Endothelial cell (in vitro differentiated cells): Measurements from ENCODE around the gene UPP1. TPM values are rescaled to one million over a fixed set of nuclear protein-coding genes. Genes with fewer than 3 reads are reported as not detected.

Experiments
- DNase-seq: peaks from one replicate; pipeline ENCODE4 v3.0.0; 2021; ENCODE audit warnings: low spot score
- H3K27ac Mint-ChIP-seq: one replicate; pipeline ENCODE4 v1.8.0; 2021; ENCODE audit warnings: mixed read lengths, inconsistent platforms; ENCODE audit not compliant: unreplicated experiment
- H3K27me3 Mint-ChIP-seq: one replicate; pipeline ENCODE4 v1.8.0; 2021; ENCODE audit warnings: mild to moderate bottlenecking, moderate library complexity, mixed read lengths, inconsistent platforms; ENCODE audit not compliant: unreplicated experiment
- H3K36me3 Mint-ChIP-seq: one replicate; pipeline ENCODE4 v1.8.0; 2021; ENCODE audit warnings: mild to moderate bottlenecking, low read depth, mixed read lengths, inconsistent platforms; ENCODE audit not compliant: unreplicated experiment
- H3K4me1 Mint-ChIP-seq: one replicate; pipeline ENCODE4 v1.8.0; 2021; ENCODE audit warnings: mild to moderate bottlenecking, mixed read lengths, inconsistent platforms; ENCODE audit not compliant: unreplicated experiment
- H3K4me3 Mint-ChIP-seq: one replicate; pipeline ENCODE4 v1.8.0; 2021; ENCODE audit warnings: mild to moderate bottlenecking, mixed read lengths, inconsistent platforms; ENCODE audit not compliant: unreplicated experiment
- H3K9me3 Mint-ChIP-seq: one replicate; pipeline ENCODE4 v1.8.0; 2021; ENCODE audit warnings: mixed read lengths, inconsistent platforms; ENCODE audit not compliant: unreplicated experiment
- total RNA-seq: library from RNA; stranded (reverse); fragmentation: NEBNext Ultra II Directional; extraction: Animal tissue kit (Norgen Biotek cat#: 25700); gene quantifications from one replicate; pipeline ENCODE4 v1.2.1, GENCODE V29; 2021; ENCODE audit not compliant: unreplicated experiment
- TF ChIP-seq, protein P1 (sequence below): fragments of 200-600 bp; sonication (generic); IDR thresholded peaks from one replicate; pipeline ENCODE4 v1.5.0; 2021; ENCODE audit warnings: antibody characterized with exemption; ENCODE audit not compliant: unreplicated experiment

UPP1 gene
- total RNA-seq, 1 donor from 2014 or later, result 77.4 TPM

DNA sequence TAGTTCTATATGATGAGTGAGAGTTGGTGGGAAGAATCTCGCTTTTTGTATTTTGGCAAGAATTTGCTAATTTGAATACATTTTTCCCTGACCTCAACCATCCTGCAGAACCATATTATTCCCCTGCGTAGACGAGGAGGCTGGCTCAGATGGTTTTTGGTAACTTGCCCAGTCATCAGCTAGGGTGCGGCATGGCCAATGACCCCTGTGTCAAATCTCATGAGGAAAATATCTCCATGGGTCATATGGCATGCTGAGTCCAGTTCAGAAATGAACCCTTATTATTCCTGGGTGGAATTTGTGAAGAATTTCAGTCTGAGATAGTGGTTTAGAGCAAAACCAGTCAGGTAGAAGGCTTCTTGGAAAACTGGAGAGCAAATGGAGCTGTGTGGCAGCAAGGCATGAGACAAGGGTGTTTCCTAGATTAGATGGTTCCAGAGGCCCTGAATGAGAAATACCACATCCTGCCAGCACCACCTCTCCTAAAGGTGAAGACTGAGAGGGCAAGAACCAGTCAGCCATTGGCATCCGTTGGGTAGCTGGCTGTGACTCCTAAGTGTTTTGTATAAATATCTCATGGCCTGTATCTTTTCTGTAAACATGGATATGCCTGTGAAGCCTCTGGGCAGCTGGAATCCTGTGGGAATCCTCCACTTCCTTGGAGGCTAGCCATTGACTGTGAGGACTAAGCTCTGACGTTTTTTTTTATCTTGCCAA, 5.8 kb upstream of the UPP1 start:
- Mint-ChIP-seq H3K9me3 (no peaks in the 10 kb centered on the region), H3K27me3 (peaks cover 2% of the 10 kb centered on the region), H3K27ac (no peak overlapping the region), H3K4me1 (peaks cover 44% of the 10 kb centered on the region), H3K36me3 (no peaks in the 10 kb centered on the region), H3K4me3 (no peak overlapping the region)
- TF ChIP-seq, protein P1, sequence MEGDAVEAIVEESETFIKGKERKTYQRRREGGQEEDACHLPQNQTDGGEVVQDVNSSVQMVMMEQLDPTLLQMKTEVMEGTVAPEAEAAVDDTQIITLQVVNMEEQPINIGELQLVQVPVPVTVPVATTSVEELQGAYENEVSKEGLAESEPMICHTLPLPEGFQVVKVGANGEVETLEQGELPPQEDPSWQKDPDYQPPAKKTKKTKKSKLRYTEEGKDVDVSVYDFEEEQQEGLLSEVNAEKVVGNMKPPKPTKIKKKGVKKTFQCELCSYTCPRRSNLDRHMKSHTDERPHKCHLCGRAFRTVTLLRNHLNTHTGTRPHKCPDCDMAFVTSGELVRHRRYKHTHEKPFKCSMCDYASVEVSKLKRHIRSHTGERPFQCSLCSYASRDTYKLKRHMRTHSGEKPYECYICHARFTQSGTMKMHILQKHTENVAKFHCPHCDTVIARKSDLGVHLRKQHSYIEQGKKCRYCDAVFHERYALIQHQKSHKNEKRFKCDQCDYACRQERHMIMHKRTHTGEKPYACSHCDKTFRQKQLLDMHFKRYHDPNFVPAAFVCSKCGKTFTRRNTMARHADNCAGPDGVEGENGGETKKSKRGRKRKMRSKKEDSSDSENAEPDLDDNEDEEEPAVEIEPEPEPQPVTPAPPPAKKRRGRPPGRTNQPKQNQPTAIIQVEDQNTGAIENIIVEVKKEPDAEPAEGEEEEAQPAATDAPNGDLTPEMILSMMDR, result no peak
- no peak for DNase-seq

DNA sequence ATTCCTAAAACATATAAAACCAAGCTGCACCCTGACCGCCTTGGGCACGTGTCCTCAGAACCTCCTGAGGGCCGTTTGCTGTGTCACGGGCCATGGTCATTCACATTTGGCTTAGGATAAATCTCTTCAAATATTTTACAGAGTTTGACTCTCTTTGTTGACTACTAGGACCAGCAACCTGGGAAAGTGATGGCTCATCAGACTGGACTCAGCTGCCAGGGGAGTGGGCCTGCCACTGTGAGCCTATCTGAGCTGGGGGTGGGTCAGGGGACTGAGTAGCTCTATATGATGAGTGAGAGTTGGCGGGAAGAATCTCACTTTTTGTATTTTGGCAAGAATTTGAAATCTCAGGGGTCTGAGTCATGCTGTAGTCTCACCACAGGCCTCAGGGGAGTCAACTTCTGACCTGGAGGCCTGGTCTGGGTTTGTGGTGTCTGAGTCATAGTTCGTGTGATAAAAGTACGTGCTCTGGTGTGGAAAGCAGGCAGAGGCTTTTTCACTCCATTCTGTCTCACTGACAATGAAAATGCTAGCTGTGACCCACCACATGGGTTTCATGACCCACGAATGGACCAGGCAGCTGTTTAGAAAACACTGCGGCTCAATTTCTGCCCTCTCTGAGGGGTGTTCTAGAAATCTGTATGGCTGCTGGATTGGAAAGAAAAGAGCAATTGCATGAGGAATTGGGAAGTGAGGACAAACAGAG, 4.2 kb upstream of the UPP1 start:
- peaks cover 2% of the 10 kb centered on the region for H3K27me3 Mint-ChIP-seq
- peaks cover 32% of the 10 kb centered on the region for H3K4me1 Mint-ChIP-seq
- H3K27ac Mint-ChIP-seq, result no peak overlapping the region
- H3K36me3 Mint-ChIP-seq, result no peaks in the 10 kb centered on the region
- DNase-seq, result no peak
- no peaks in the 10 kb centered on the region for H3K9me3 Mint-ChIP-seq
- H3K4me3 Mint-ChIP-seq, result no peak overlapping the region
- TF ChIP-seq, protein P1, result no peak

DNA sequence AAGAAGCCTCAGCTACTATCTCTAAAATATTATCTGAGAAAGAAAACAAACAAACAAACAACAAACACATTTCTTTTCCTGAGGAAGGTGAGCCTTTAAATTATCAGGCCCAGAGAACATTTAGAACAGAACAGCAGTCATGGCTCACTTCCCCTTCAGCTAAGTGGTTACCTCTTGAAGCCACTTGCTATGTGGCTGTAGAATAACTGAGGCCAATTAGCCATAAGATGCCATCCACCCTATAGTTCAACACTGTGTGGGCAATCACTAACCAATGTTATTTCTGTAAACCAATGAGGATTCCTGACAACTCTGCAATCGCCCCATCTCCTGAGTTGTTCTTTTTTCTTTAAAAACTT, 3.7 kb upstream of the UPP1 start:
- Mint-ChIP-seq H3K4me3 (no peak overlapping the region), H3K9me3 (no peaks in the 10 kb centered on the region), H3K36me3 (peaks cover 1% of the 10 kb centered on the region), H3K4me1 (peaks cover 31% of the 10 kb centered on the region), H3K27ac (no peak overlapping the region), H3K27me3 (peaks cover 2% of the 10 kb centered on the region)
- TF ChIP-seq, protein P1, result no peak
- DNase-seq, result no peak

DNA sequence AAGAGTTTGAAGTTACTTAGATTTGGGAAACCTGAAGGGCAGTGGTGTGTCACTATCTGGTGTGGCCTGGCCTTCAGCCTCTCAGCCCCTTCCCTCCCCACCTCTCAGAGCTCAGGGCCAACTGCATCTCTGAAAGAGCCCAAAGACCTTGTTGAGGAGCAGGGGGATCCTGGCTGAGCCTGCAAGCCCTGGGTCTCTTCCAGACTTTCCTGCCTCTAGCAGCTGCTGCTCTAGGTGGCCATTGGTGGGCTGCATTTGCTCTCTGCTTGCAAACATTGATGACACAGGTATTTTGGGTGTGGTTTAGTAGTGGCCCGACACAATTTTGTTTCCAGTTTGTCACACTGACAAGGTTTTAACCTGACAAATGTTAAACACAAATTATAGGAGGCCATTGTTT, 3.1 kb upstream of the UPP1 start:
- Mint-ChIP-seq H3K9me3 (no peaks in the 10 kb centered on the region), H3K4me1 (peaks cover 31% of the 10 kb centered on the region), H3K36me3 (peaks cover 4% of the 10 kb centered on the region), H3K27me3 (peaks cover 2% of the 10 kb centered on the region), H3K4me3 (no peak overlapping the region), H3K27ac (no peak overlapping the region)
- TF ChIP-seq, protein P1, result no peak
- DNase-seq, result no peak

DNA sequence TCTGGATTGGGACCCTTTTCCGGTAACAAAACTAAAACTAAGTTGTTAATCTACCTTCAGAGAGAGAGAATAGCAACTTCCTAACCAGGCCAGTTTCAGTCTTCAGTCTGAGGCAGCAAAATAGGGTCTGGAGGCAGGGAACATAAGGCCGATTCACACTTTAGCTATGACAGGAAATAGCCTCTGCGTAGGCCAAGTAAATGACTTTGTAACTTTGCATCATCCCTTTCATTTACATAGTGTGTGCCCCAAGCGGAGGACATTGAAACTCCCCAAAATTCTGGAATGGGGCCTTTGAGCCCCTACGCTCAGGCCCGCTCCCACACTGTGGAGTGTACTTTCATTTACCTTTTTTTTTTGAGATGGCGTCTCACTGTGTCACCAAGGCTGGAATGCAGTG, 1.7 kb upstream of the UPP1 start:
- Mint-ChIP-seq H3K27ac (peak overlapping the region; percentile 74), H3K9me3 (no peaks in the 10 kb centered on the region), H3K36me3 (peaks cover 17% of the 10 kb centered on the region), H3K4me3 (no peak overlapping the region), H3K27me3 (peaks cover 2% of the 10 kb centered on the region), H3K4me1 (peaks cover 42% of the 10 kb centered on the region)
- TF ChIP-seq, protein P1, result no peak
- DNase-seq, result no peak
